ENCODE measurements around the gene MRPL50.
"Not testable (repeated sequence)": the region's sequence is repeated elsewhere in the genome, so short reads cannot be mapped to it uniquely, and the experiment has no call there.

Gene MRPL50

DNA sequence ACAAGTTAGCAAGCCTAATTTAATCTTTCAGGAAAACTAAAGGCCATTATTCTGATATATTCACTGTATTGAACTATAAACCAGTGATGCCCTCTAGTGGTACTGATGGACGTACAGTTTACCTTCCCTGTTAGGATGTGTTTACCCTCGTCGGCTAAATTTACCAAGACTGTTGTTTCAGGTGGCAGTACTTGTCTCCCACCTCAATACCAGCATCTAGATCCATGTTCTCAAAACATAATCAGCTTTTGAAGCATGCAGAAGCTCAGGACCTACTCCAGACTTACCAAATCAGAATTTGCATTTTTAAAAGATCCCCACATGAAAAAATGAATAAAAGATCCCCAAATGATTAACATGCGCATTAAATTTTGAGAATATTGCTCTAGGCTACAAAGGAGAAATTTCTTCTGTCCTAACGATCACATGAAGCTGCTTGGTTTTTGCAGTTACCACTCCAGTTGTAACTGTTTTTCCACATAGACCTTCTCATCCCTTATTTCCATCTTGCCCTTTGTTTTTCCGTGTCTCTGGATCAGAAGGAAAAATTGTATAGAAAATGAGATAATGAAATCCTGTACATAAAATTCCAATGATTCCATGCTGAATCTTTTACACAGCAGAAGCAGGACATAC, 10.4 kb downstream of the MRPL50 start:
- H3K27me3 ChIP-seq (ENCODE audit: insufficient read depth, insufficient read length) = no peaks in the 10 kb centered on the region

DNA sequence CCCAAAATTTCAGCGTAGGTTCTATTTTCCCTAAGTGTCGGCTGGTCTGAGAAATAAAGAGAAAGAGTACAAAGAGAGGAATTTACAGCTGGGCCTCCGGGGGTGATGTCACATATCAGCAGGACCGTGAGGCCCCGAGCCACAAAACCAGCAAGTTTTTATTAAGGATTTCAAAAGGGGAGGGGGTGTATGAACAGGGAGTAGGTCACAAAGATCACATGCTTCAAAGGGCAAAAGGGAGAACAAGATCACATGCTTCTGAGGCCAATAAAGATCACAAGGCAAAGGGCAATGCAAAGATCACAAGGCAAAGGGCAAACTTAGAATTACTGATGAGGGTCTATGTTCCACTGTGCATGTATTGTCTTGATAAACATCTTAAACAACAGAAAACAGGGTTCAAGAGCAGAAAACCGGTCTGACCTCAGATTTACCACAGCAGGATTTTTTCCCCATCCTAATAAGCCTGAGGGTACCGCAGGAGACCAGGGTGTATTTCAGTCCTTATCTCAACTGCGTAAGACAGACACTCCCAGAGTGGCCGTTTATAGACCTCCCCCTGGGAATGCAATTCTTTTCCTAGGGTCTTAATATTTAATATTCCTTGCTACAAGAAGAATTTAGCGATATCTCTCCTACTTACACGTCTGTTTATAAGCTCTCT, 13.4 kb downstream of the MRPL50 start, which contains the start of gene BAAT:
Gene BAAT (minus strand): TSS at position 134 of the 664 bp plus-strand sequence. CDS start 13,602 bp downstream, outside the sequence.
- H3K9me3 ChIP-seq (ENCODE audit: insufficient read depth, low read length) = peaks cover 28% of the 10 kb centered on the region
- H3K36me3 ChIP-seq (ENCODE audit: insufficient read depth, insufficient read length, low read length) = peaks cover 33% of the 10 kb centered on the region
- H3K9ac ChIP-seq (ENCODE audit: insufficient read length, low read depth); H3K4me3 ChIP-seq (ENCODE audit: insufficient read length, low read depth); H3K4me1 ChIP-seq (ENCODE audit: insufficient read depth, insufficient read length); H3K27me3 ChIP-seq (ENCODE audit: insufficient read depth, insufficient read length); DNase-seq (ENCODE audit: low read depth, low spot score): not testable (repeated sequence)

More for the DNA sequence above, 10.4 kb downstream of the MRPL50 start:
- TF ChIP-seq SUZ12 (IDR thresholded peaks at IDR 0.05; ENCODE audit: extremely low read depth, insufficient read depth, insufficient read length) (no peak), ZNF274 (IDR thresholded peaks at IDR 0.05; ENCODE audit: low read depth, low read length) (no peak), YY1 (IDR thresholded peaks at IDR 0.05; ENCODE audit: insufficient read depth, insufficient read length) (no peak)
- H3K4me3 ChIP-seq (ENCODE audit: insufficient read length, low read depth) = no peak overlapping the region
- no peak overlapping the region for H3K9ac ChIP-seq (ENCODE audit: insufficient read length, low read depth)
- peak; percentile 32 for DNase-seq (ENCODE audit: low read depth, low spot score)
- H3K9me3 ChIP-seq (ENCODE audit: insufficient read depth, low read length) = peaks cover 31% of the 10 kb centered on the region
- peaks cover 47% of the 10 kb centered on the region for H3K36me3 ChIP-seq (ENCODE audit: insufficient read depth, insufficient read length, low read length)
- H3K4me1 ChIP-seq (ENCODE audit: insufficient read depth, insufficient read length) = no peaks in the 10 kb centered on the region

DNA sequence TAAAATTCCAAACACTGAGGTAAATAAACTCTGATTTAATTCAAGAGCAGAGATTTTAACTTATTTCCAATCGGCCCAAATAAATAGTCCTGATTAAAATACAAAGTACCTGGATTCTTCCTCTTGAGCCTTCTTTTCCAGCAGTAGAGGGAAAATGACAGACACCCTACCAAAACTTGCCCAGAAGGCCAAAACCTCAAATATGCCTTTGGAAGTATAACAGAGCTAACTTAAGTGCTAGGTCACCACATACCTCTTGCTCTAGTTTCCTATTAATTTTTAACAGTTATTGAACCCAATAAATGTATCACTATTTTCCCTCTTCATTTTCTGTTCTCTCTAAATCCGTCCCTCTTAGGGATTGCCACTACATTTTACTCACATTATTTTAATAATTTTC, 15.1 kb downstream of the MRPL50 start:
- no peak for TF ChIP-seq ZNF274 (IDR thresholded peaks at IDR 0.05; ENCODE audit: low read depth, low read length)
- TF ChIP-seq YY1 (IDR thresholded peaks at IDR 0.05; ENCODE audit: insufficient read depth, insufficient read length) = no peak
- TF ChIP-seq SUZ12 (IDR thresholded peaks at IDR 0.05; ENCODE audit: extremely low read depth, insufficient read depth, insufficient read length) = no peak
- DNase-seq (ENCODE audit: low read depth, low spot score) = no peak
- H3K4me3 ChIP-seq (ENCODE audit: insufficient read length, low read depth) = no peak overlapping the region
- no peak overlapping the region for H3K9ac ChIP-seq (ENCODE audit: insufficient read length, low read depth)
- H3K27me3 ChIP-seq (ENCODE audit: insufficient read depth, insufficient read length) = no peaks in the 10 kb centered on the region
- no peaks in the 10 kb centered on the region for H3K4me1 ChIP-seq (ENCODE audit: insufficient read depth, insufficient read length)
- H3K36me3 ChIP-seq (ENCODE audit: insufficient read depth, insufficient read length, low read length) = peaks cover 18% of the 10 kb centered on the region
- H3K9me3 ChIP-seq (ENCODE audit: insufficient read depth, low read length) = peaks cover 28% of the 10 kb centered on the region

DNA sequence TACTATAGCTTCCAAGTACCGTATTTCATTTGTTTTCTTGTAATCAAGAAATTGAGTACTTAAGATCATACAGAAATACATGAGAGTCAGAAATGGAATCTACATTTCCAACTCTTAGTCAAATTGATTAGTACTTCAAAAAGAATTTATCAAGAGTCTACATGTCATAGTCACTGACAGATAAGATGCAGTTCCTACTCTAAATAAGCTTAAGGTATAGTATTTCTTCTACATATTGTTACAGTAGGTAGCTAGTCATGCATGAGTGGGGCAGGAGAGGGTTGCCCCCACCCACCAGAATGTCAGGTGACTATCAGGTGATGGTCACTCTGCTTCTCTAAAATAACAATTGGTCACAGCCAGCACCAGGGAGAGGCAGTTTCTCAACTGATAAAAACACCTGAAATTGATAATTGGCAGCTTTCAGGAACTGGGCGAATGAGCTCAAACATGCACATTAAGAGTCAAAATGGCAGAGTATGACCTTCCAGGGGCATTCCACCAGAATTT, 16.5 kb downstream of the MRPL50 start:
- Histone ChIP-seq H3K4me1 (ENCODE audit: insufficient read depth, insufficient read length) (no peaks in the 10 kb centered on the region), H3K9ac (ENCODE audit: insufficient read length, low read depth) (no peak overlapping the region), H3K27me3 (ENCODE audit: insufficient read depth, insufficient read length) (no peaks in the 10 kb centered on the region), H3K36me3 (ENCODE audit: insufficient read depth, insufficient read length, low read length) (peaks cover 4% of the 10 kb centered on the region), H3K9me3 (ENCODE audit: insufficient read depth, low read length) (peaks cover 26% of the 10 kb centered on the region), H3K4me3 (ENCODE audit: insufficient read length, low read depth) (no peak overlapping the region)
- no peak for TF ChIP-seq ZNF274 (IDR thresholded peaks at IDR 0.05; ENCODE audit: low read depth, low read length)
- no peak for DNase-seq (ENCODE audit: low read depth, low spot score)

DNA sequence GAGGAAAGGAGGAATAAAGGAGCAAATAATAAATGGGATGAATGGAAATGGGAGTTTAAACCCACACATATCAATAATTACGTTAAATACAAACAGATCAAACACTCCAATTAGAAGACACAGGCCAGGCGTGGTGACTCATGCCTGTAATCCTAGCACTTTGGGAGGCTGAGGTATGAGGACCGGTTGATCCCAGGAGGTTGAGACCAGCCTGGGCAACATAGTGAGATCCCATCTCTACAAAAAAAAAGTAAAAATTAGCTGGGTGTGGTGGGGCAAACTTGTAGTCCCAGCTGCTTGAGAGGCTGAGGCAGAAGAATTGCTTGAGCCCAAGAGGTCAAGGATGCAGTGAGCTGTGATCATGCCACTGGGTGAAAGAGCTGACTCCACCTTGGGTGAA, 17.3 kb downstream of the MRPL50 start:
- DNase-seq (ENCODE audit: low read depth, low spot score) = no peak
- no peaks in the 10 kb centered on the region for H3K36me3 ChIP-seq (ENCODE audit: insufficient read depth, insufficient read length, low read length)
- H3K27me3 ChIP-seq (ENCODE audit: insufficient read depth, insufficient read length) = no peaks in the 10 kb centered on the region
- no peak overlapping the region for H3K9ac ChIP-seq (ENCODE audit: insufficient read length, low read depth)
- no peak for TF ChIP-seq SUZ12 (IDR thresholded peaks at IDR 0.05; ENCODE audit: extremely low read depth, insufficient read depth, insufficient read length)
- TF ChIP-seq ZNF274 (IDR thresholded peaks at IDR 0.05; ENCODE audit: low read depth, low read length) = no peak
- TF ChIP-seq YY1 (IDR thresholded peaks at IDR 0.05; ENCODE audit: insufficient read depth, insufficient read length) = no peak
- H3K9me3 ChIP-seq (ENCODE audit: insufficient read depth, low read length) = peaks cover 19% of the 10 kb centered on the region
- no peaks in the 10 kb centered on the region for H3K4me1 ChIP-seq (ENCODE audit: insufficient read depth, insufficient read length)
- H3K4me3 ChIP-seq (ENCODE audit: insufficient read length, low read depth) = no peak overlapping the region

DNA sequence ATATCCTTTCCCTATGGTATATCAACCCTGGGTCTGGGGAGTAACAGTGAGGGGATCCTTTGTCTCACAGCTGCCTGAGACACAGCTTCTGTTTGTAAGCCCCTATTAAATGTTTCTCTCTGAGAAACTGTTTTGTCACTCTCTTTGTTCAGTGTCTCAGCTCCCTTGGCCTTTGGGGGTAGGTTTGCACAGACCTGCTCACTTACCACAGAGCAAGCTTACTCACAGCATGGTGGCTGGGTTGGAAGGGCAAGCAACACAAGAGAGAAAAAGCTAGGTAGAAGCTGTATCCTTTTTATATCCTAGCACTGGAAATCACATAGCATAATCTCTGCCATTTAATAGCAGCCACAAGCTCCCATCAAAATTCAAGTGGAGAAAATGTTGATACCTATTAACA, 18.1 kb downstream of the MRPL50 start:
- Histone ChIP-seq H3K36me3 (ENCODE audit: insufficient read depth, insufficient read length, low read length) (no peaks in the 10 kb centered on the region), H3K27me3 (ENCODE audit: insufficient read depth, insufficient read length) (no peaks in the 10 kb centered on the region), H3K9me3 (ENCODE audit: insufficient read depth, low read length) (peaks cover 11% of the 10 kb centered on the region; the same call in 1 of the 2 replicates), H3K9ac (ENCODE audit: insufficient read length, low read depth) (no peak overlapping the region), H3K4me3 (ENCODE audit: insufficient read length, low read depth) (no peak overlapping the region), H3K4me1 (ENCODE audit: insufficient read depth, insufficient read length) (no peaks in the 10 kb centered on the region)
- no peak for DNase-seq (ENCODE audit: low read depth, low spot score)
- no peak for TF ChIP-seq YY1 (IDR thresholded peaks at IDR 0.05; ENCODE audit: insufficient read depth, insufficient read length)
- no peak for TF ChIP-seq ZNF274 (IDR thresholded peaks at IDR 0.05; ENCODE audit: low read depth, low read length)
- no peak for TF ChIP-seq SUZ12 (IDR thresholded peaks at IDR 0.05; ENCODE audit: extremely low read depth, insufficient read depth, insufficient read length)

DNA sequence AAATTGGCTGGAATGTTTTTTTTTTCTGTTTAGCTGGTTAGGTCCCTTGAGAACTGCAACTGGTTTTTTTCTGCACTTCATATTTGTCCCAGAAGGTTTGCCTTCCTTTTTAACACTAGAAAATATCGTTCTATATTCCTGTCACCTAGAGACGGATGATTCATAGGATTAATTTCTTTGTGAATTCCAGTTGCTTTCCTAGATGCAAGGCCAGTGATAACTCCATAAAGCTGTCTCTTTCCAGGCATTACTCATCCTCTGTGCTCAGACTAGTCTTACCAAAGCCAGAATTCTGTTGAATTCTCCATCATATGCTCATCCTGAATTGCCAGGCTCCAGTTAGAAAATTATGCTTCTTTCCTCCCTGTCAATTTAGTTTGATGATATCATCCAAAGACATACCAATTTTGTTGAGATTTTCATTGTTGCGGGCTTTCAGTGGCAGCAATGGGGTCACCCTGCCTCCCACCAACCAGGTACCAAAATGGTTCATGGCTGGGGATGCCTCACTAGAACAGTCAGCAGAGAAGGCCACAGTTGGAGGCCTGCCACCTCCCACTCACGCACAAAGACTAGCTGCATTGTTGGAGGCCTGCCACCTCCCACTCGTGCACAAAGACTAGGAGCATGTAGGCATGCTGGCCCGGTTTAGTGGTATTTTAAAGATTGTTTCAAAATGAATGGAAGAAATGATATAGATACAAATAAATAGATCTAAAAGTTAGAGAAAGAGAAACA, 22.1 kb downstream of the MRPL50 start:
- H3K9ac ChIP-seq (ENCODE audit: insufficient read length, low read depth) = no peak overlapping the region
- H3K4me1 ChIP-seq (ENCODE audit: insufficient read depth, insufficient read length) = no peaks in the 10 kb centered on the region
- no peaks in the 10 kb centered on the region for H3K36me3 ChIP-seq (ENCODE audit: insufficient read depth, insufficient read length, low read length)
- no peaks in the 10 kb centered on the region for H3K9me3 ChIP-seq (ENCODE audit: insufficient read depth, low read length)
- H3K4me3 ChIP-seq (ENCODE audit: insufficient read length, low read depth) = no peak overlapping the region
- DNase-seq (ENCODE audit: low read depth, low spot score) = no peak
- no peaks in the 10 kb centered on the region for H3K27me3 ChIP-seq (ENCODE audit: insufficient read depth, insufficient read length)
- TF ChIP-seq ZNF274 (IDR thresholded peaks at IDR 0.05; ENCODE audit: low read depth, low read length) = no peak
